Myometrial cell (primary cell): ENCODE results near the gene NETO1. TPM values are rescaled to one million over a fixed set of nuclear protein-coding genes. Genes with fewer than 3 reads are reported as not detected.

Experiments
- total RNA-seq: library from RNA; depleted of rRNA; stranded (reverse); fragments of >200 nt; gene quantifications from 2 replicates; pipeline ENCODE4 v1.2.3, GENCODE V29; 2015

The NETO1 gene
- total RNA-seq = 0.18 and 0.29 TPM in 2 replicates

DNA sequence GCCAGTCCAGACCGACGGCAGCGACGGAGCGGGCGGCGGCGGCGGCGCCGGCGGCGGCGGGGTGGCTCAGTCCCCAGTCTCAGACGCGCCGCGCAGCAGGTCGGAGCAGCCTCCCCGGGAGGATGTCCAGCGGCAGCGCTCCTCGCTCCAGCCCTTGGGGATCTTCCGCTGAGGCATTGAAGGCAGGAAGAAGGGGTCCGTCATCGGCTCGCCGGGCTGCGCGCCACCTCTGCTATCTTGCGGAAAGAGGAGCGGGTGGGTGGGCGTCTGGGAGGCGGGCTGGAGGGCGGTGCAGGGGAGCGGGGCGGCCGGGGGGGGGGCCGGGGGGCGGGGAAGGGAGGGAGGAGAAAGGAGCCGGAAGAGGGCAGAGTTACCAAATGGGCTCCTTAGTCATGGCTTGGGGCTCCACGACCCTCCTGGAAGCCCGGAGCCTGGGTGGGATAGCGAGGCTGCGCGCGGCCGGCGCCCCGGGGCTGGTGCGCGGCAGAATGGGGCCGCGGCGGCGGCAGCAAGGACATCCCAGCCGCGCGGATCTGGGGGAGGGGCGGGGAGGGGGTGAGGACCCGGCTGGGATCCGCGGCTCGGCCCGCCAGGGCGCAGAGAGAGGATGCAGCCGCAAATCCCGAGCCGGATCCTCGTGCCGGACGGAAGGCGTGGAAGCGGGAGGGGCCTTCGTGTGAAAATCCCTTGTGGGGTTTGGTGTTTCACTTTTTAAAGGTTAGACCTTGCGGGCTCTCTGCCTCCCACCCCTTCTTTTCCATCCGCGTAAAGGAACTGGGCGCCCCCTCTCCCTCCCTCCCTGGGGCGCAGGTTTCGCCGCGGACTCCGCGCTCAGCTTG is at the start of gene NETO1:
Gene NETO1, minus strand, starts transcription at position 242 of the 839 bp plus-strand sequence. CDS start 696 bp downstream, outside the sequence.

